K562 (cell line): ENCODE measurements around the gene CYP51A1. TPM values are rescaled to one million over a fixed set of nuclear protein-coding genes. Genes with fewer than 3 reads are reported as not detected.

Experiments used
- BRF2 ChIP-seq: IDR thresholded peaks from 3 replicates; pipeline ENCODE4 v1.6.1; 2011; ENCODE audit warnings: borderline replicate concordance, mild to moderate bottlenecking; ENCODE audit not compliant: insufficient read length, insufficient read depth
- CCAR2 ChIP-seq: fragments of 200-400 bp; formaldehyde crosslinking; IDR thresholded peaks from 2 replicates; pipeline ENCODE4 v1.6.1; 2017; ENCODE audit warnings: mild to moderate bottlenecking, low read depth, low read length
- ETV6 ChIP-seq, 3 experiments: fragments of 150-350 bp in 1 of 3; sonication (generic) in 1 of 3; formaldehyde crosslinking in 1 of 3; IDR thresholded peaks; 2 replicates each; pipeline versions ENCODE4 v1.6.1 to v1.8.0; 2014 to 2022; ENCODE audit warnings: borderline replicate concordance in 2 of 3, low read depth in 2 of 3, antibody characterized with exemption in 1 of 3, low read length in 1 of 3, mild to moderate bottlenecking in 1 of 3, missing genetic modification reagents in 1 of 3
- GMEB1 ChIP-seq: fragments of 250-450 bp; sonication (Bioruptor Pico); IDR thresholded peaks from 2 replicates; pipeline ENCODE4 v1.4.0; 2020; ENCODE audit warnings: mild to moderate bottlenecking
- MCM2 ChIP-seq: fragments of 450-650 bp; IDR thresholded peaks from 2 replicates; pipeline ENCODE4 v1.6.1; 2017; ENCODE audit warnings: low read depth, mild to moderate bottlenecking
- NCOA6 ChIP-seq: fragments of 450-650 bp; IDR thresholded peaks from 2 replicates; pipeline ENCODE4 v1.6.1; 2017; ENCODE audit warnings: mild to moderate bottlenecking
- NFIX ChIP-seq: fragments of 250-450 bp; sonication (Bioruptor Pico); IDR thresholded peaks from 2 replicates; pipeline ENCODE4 v1.4.0; 2020; ENCODE audit warnings: low read depth, mild to moderate bottlenecking, moderate library complexity
- NR2C2 ChIP-seq, 2 experiments: fragments of 200-800 bp in 1 of 2; sonication (Bioruptor generic) in 1 of 2; sonication (generic) in 1 of 2; formaldehyde crosslinking in 1 of 2; IDR thresholded peaks; 2 replicates each; pipeline versions ENCODE4 v1.6.1 to v1.8.0; 2016 to 2022; ENCODE audit warnings: mild to moderate bottlenecking in 1 of 2, missing compliant biosample characterization in 1 of 2, missing genetic modification characterization in 1 of 2, missing genetic modification reagents in 1 of 2
- NR3C1 ChIP-seq: sonication (generic); formaldehyde crosslinking; IDR thresholded peaks from 2 replicates; pipeline ENCODE4 v1.8.1; 2022; ENCODE audit warnings: missing genetic modification reagents
- SREBF2 ChIP-seq: sonication (generic); formaldehyde crosslinking; IDR thresholded peaks from 2 replicates; pipeline ENCODE4 v1.4.0; 2020; ENCODE audit warnings: mild to moderate bottlenecking, missing genetic modification reagents
- SRF ChIP-seq, 2 experiments: fragments of 250-450, 450-650 bp in 1 of 2; sonication (Bioruptor Pico) in 1 of 2; sonication (generic) in 1 of 2; formaldehyde crosslinking; IDR thresholded peaks; 2 replicates each; pipeline versions ENCODE4 v1.5.0 to v1.5.1; 2020 to 2022; ENCODE audit warnings: mild to moderate bottlenecking in 1 of 2, missing genetic modification reagents in 1 of 2
- SRSF7 ChIP-seq: fragments of 200-400 bp; formaldehyde crosslinking; optimal IDR thresholded peaks from 2 replicates; pipeline ENCODE3; 2017; ENCODE audit warnings: mild to moderate bottlenecking, low read depth, low read length
- TRIM24 ChIP-seq, 2 experiments: fragments of 450-650 bp; IDR thresholded peaks; 2 replicates each; pipeline ENCODE4 v1.6.1; 2016
- ZFP91 ChIP-seq: sonication (generic); formaldehyde crosslinking; IDR thresholded peaks from 2 replicates; pipeline ENCODE4 v1.8.0; 2022; ENCODE audit warnings: mild to moderate bottlenecking, missing genetic modification reagents
- ZNF57 ChIP-seq: fragments of 450-650 bp; formaldehyde crosslinking; IDR thresholded peaks from 2 replicates; pipeline ENCODE4 v1.4.0; 2020; ENCODE audit warnings: mild to moderate bottlenecking, moderate library complexity
- ZNF583 ChIP-seq: fragments of 250-450 bp; sonication (Bioruptor Pico); IDR thresholded peaks from 2 replicates; pipeline ENCODE4 v1.4.0; 2020
- polyA plus RNA-seq, 8 experiments: library from polyadenylated mRNA; depleted of rRNA in 4 of 8; stranded (reverse) in 5 of 8; unstranded in 3 of 8; fragments of >200 nt; fragmentation: Nextera tagmentation in 2 of 8; fragmentation: Illumina TruSeq in 1 of 8; extraction: Ambion mirVana in 2 of 8; extraction: Trizol in 1 of 8; gene quantifications; 2 replicates each; pipeline versions ENCODE4 v1.2.1 to v1.2.3, GENCODE V29; 2011 to 2014; ENCODE audit warnings: inconsistent platforms in 1 of 8, missing spikeins in 1 of 8
- total RNA-seq, 7 experiments: library from RNA; depleted of rRNA in 6 of 7; stranded (reverse); fragments of >200 nt in 6 of 7; fragmentation: Illumina TruSeq in 2 of 7; extraction: Trizol in 2 of 7; gene quantifications; 2 replicates each; pipeline versions ENCODE4 v1.2.1 to v1.2.3, GENCODE V29; 2011 to 2021; ENCODE audit warnings: low replicate concordance in 1 of 7
- TF ChIP-seq, protein P1 (sequence below): fragments of 250-450 bp; sonication (Bioruptor Pico); IDR thresholded peaks from 2 replicates; pipeline ENCODE4 v1.5.0; 2020; ENCODE audit warnings: mild to moderate bottlenecking, borderline replicate concordance

Gene CYP51A1
- total and polyA plus RNA-seq, 9 of the 15 experiments (the other 6 are each of a cell fraction or from before 2014, with no cell fraction given), result 35.4 to 151 (median 80.3) TPM

GRCh38 chr7:92134271-92135051 is at the start of gene CYP51A1 (continued):
- TF ChIP-seq SRSF7, result no peak
- peak; percentile 27 to 65; a peak in 1 of 4 replicates for TF ChIP-seq TRIM24 (IDR thresholded peaks at IDR 0.05)
- TF ChIP-seq CCAR2, result no peak
- no peak for TF ChIP-seq ZFP91 (CRISPR knock-in tag)
- TF ChIP-seq, protein P1, sequence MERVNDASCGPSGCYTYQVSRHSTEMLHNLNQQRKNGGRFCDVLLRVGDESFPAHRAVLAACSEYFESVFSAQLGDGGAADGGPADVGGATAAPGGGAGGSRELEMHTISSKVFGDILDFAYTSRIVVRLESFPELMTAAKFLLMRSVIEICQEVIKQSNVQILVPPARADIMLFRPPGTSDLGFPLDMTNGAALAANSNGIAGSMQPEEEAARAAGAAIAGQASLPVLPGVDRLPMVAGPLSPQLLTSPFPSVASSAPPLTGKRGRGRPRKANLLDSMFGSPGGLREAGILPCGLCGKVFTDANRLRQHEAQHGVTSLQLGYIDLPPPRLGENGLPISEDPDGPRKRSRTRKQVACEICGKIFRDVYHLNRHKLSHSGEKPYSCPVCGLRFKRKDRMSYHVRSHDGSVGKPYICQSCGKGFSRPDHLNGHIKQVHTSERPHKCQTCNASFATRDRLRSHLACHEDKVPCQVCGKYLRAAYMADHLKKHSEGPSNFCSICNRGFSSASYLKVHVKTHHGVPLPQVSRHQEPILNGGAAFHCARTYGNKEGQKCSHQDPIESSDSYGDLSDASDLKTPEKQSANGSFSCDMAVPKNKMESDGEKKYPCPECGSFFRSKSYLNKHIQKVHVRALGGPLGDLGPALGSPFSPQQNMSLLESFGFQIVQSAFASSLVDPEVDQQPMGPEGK (CRISPR knock-in tag), result no peak
- TF ChIP-seq GMEB1, result peak; percentile 92
- 0 out of 4 replicates have a peak, but pooled peaks of 1 of the 2 experiments have one; percentile 69 for TF ChIP-seq SRF (CRISPR knock-in tag; IDR thresholded peaks at IDR 0.05)
- peak; percentile 66 for TF ChIP-seq SREBF2 (CRISPR knock-in tag)
- no peak for TF ChIP-seq ETV6 (IDR thresholded peaks at IDR 0.05; ENCODE audit: borderline replicate concordance in 1 of 2, low read depth in 2 of 2, low read length in 1 of 2)
- no peak for TF ChIP-seq ETV6 (CRISPR knock-in tag; IDR thresholded peaks at IDR 0.05; ENCODE audit: borderline replicate concordance)
- TF ChIP-seq NR2C2 (CRISPR knock-in tag; IDR thresholded peaks at IDR 0.05), result 0 out of 2 replicates have a peak, but pooled peaks have one; percentile 8
- peak; percentile 81 for TF ChIP-seq NR2C2 (tag; IDR thresholded peaks at IDR 0.05)
- TF ChIP-seq ZNF583 (CRISPR knock-in tag), result 0 out of 2 replicates have a peak, but pooled peaks have one; percentile 39
- peak; percentile 45 for TF ChIP-seq NR3C1 (CRISPR knock-in tag)
- peak; percentile 67; the same call in 1 of the 2 replicates for TF ChIP-seq NCOA6
- TF ChIP-seq MCM2, result 0 out of 2 replicates have a peak, but pooled peaks have one; percentile 30
- TF ChIP-seq BRF2, result no peak
- no peak for TF ChIP-seq NFIX (CRISPR knock-in tag)
- no peak for TF ChIP-seq ZNF57 (CRISPR knock-in tag)
